ENCODE measurements around the gene DNAJC10. TPM values are rescaled to one million over a fixed set of nuclear protein-coding genes. Genes with fewer than 3 reads are reported as not detected.
"Not testable (repeated sequence)": the region's sequence is repeated elsewhere in the genome, so short reads cannot be mapped to it uniquely, and the experiment has no call there.

DNAJC10 gene
- total RNA-seq, 1 donor, result 116 TPM

DNA sequence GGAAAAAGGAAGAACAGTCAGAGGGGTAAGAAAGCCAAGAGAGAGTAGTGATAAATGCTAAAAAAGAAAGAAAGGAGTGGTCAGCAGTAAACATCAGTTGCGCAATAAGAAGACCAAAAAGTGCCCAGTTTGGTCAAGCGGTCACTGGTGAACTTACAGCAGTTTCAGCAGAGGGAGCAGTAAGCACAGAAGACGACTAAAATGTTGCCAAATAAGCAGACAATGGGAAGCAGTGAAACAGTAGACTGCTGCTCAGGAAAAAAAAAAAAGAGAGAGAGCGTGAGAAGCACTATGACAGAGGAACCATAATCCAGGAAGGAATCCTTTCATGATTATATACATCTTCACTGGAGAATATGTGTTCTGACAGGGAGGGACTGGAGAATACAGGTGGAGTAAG is 45.8 kb downstream of the DNAJC10 start:
- TF ChIP-seq, protein P1, sequence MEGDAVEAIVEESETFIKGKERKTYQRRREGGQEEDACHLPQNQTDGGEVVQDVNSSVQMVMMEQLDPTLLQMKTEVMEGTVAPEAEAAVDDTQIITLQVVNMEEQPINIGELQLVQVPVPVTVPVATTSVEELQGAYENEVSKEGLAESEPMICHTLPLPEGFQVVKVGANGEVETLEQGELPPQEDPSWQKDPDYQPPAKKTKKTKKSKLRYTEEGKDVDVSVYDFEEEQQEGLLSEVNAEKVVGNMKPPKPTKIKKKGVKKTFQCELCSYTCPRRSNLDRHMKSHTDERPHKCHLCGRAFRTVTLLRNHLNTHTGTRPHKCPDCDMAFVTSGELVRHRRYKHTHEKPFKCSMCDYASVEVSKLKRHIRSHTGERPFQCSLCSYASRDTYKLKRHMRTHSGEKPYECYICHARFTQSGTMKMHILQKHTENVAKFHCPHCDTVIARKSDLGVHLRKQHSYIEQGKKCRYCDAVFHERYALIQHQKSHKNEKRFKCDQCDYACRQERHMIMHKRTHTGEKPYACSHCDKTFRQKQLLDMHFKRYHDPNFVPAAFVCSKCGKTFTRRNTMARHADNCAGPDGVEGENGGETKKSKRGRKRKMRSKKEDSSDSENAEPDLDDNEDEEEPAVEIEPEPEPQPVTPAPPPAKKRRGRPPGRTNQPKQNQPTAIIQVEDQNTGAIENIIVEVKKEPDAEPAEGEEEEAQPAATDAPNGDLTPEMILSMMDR (IDR thresholded peaks at IDR 0.05; ENCODE audit: insufficient read depth, low read depth, low read length), result peak; percentile 31
- peak; percentile 61 for DNase-seq (ENCODE audit: low read depth)
- H3K4me3 ChIP-seq (ENCODE audit: low read depth, low read length), result no peak overlapping the region

- no peak overlapping the region for H3K4me3 ChIP-seq (ENCODE audit: low read depth, low read length)
- TF ChIP-seq, protein P1 (IDR thresholded peaks at IDR 0.05; ENCODE audit: insufficient read depth, low read depth, low read length), result peak; percentile 66
- DNase-seq (ENCODE audit: low read depth), result peak; percentile 48
Observed at GRCh38 chr2:182763311-182763912, 47.4 kb downstream of the DNAJC10 start.

- DNase-seq (ENCODE audit: low read depth), result no peak
- no peak overlapping the region for H3K4me3 ChIP-seq (ENCODE audit: low read depth, low read length)
- TF ChIP-seq, protein P1 (IDR thresholded peaks at IDR 0.05; ENCODE audit: insufficient read depth, low read depth, low read length), result no peak
Observed at GRCh38 chr2:182766626-182767025, 50.6 kb downstream of the DNAJC10 start.

DNA sequence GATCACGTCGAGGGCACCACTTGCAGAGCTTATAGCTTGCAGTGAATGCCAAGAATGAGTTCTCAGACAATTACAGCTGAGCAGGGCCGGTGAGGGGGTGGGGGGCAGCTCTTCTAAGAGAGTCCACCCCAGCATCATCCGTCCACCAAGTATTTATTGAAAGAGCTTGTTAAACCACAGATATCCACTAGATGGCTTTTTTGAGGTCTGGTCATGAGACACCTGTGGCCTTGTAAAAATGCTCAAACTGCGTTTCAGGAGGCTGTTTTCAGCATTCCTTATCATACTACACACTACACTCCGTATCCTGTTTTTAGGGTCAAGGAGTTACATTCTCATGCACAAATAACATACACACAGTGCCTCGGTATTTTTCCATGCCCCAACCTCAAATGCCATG is 51.5 kb downstream of the DNAJC10 start:
- peak; percentile 62 for DNase-seq (ENCODE audit: low read depth)
- TF ChIP-seq, protein P1 (IDR thresholded peaks at IDR 0.05; ENCODE audit: insufficient read depth, low read depth, low read length), result peak; percentile 55
- H3K4me3 ChIP-seq (ENCODE audit: low read depth, low read length), result no peak overlapping the region

GRCh38 chr2:182768950-182769349 is 52.9 kb downstream of the DNAJC10 start:
- not testable (repeated sequence) for DNase-seq (ENCODE audit: low read depth); H3K4me3 ChIP-seq (ENCODE audit: low read depth, low read length)

GRCh38 chr2:182779323-182779722 is 63.3 kb downstream of the DNAJC10 start:
- no peak overlapping the region for H3K4me3 ChIP-seq (ENCODE audit: low read depth, low read length)
- TF ChIP-seq, protein P1 (IDR thresholded peaks at IDR 0.05; ENCODE audit: insufficient read depth, low read depth, low read length), result no peak
- DNase-seq (ENCODE audit: low read depth), result no peak

DNA sequence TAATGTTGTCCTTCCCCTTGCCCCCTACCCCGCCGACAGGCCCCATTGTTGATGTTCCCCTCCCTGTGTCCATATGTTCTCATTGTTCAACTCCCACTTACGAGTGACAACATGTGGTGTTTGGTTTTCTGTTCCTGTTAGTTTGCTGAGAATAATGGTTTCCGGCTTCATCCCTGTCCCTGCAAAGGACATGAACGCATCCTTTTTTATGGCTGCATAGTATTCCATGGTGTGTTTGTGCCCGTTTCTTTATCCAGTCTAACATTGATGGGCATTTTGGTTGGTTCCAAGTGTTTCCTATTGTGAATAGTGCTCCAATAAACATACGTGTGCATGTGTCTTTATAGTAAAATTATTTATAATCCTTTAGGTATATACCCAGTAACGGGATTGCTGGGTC is 65.0 kb downstream of the DNAJC10 start:
- DNase-seq (ENCODE audit: low read depth); H3K4me3 ChIP-seq (ENCODE audit: low read depth, low read length): not testable (repeated sequence)

GRCh38 chr2:182782686-182783085 is 66.6 kb downstream of the DNAJC10 start:
- DNase-seq (ENCODE audit: low read depth); H3K4me3 ChIP-seq (ENCODE audit: low read depth, low read length): not testable (repeated sequence)

Measured in fibroblast of villous mesenchyme (primary cell).